Measurements from ENCODE around the gene VIPR1.

DNA sequence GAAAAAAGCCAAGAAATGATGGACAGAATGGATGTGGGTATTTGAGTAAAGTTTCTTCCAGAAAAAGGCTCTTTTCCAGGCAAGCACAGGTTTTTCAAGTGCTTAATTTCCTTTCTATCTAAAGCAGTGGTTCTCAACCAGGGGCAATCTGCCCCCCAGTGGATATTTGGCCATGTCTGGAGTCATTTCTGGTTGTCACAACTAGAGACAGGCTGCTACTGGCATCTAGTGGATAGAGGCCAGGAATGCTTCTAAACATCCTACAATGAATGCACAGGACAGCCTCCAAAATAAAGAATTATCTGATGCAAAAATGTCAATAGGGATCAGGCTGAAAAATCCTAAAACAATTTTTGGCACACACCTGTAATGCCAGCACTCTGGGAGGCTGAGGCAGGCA, 55.4 kb downstream of the VIPR1 start:
- TF ChIP-seq, protein P1, sequence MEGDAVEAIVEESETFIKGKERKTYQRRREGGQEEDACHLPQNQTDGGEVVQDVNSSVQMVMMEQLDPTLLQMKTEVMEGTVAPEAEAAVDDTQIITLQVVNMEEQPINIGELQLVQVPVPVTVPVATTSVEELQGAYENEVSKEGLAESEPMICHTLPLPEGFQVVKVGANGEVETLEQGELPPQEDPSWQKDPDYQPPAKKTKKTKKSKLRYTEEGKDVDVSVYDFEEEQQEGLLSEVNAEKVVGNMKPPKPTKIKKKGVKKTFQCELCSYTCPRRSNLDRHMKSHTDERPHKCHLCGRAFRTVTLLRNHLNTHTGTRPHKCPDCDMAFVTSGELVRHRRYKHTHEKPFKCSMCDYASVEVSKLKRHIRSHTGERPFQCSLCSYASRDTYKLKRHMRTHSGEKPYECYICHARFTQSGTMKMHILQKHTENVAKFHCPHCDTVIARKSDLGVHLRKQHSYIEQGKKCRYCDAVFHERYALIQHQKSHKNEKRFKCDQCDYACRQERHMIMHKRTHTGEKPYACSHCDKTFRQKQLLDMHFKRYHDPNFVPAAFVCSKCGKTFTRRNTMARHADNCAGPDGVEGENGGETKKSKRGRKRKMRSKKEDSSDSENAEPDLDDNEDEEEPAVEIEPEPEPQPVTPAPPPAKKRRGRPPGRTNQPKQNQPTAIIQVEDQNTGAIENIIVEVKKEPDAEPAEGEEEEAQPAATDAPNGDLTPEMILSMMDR (IDR thresholded peaks at IDR 0.05) = no peak
- TF ChIP-seq POLR2A (IDR thresholded peaks at IDR 0.05) = no peak
- no peak for TF ChIP-seq POLR2AphosphoS5 (IDR thresholded peaks at IDR 0.05)
- TF ChIP-seq EP300 (IDR thresholded peaks at IDR 0.05) = no peak

All from sigmoid colon (tissue), 4 donors.